Activated CD8-positive, alpha-beta T cell treated with anti-CD3 and anti-CD28 coated beads for 36 hours (primary cell): ENCODE data around the gene EXOC7. TPM values are rescaled to one million over a fixed set of nuclear protein-coding genes. Genes with fewer than 3 reads are reported as not detected.

ENCODE experiments used
- ATAC-seq: fragments of 200-7000 bp; cut with Tn5 transposase; one replicate; pipeline ENCODE4 v1.10.0; 2021; ENCODE audit warnings: mild to moderate bottlenecking, moderate library complexity
- CTCF ChIA-PET: fragments of 350-600 bp; sonication (Branson Sonifier 250); formaldehyde crosslinking; loops from one replicate; lab custom pipeline; 2021; ENCODE audit warnings: antibody characterized with exemption; lab: Charles Lee
- POLR2A ChIA-PET: fragments of 350-600 bp; sonication (Branson Sonifier 250); formaldehyde crosslinking; loops from one replicate; lab custom pipeline; 2021; ENCODE audit warnings: antibody characterized with exemption; lab: Charles Lee
- DNase-seq: peaks from one replicate; pipeline ENCODE4 v3.0.0-alpha.2; 2020
- H3K27ac Mint-ChIP-seq: one replicate; pipeline ENCODE4 v1.8.0; 2021; ENCODE audit warnings: mild to moderate bottlenecking, mixed read lengths
- H3K27me3 Mint-ChIP-seq: one replicate; pipeline ENCODE4 v1.8.0; 2021; ENCODE audit warnings: mixed read lengths
- H3K36me3 Mint-ChIP-seq: one replicate; pipeline ENCODE4 v1.8.0; 2021; ENCODE audit warnings: low read depth, mixed read lengths
- H3K4me1 Mint-ChIP-seq: one replicate; pipeline ENCODE4 v1.8.0; 2021; ENCODE audit warnings: low read depth, mixed read lengths
- H3K4me3 Mint-ChIP-seq: one replicate; pipeline ENCODE4 v1.8.0; 2021; ENCODE audit warnings: mild to moderate bottlenecking, moderate library complexity, mixed read lengths
- H3K9me3 Mint-ChIP-seq: one replicate; pipeline ENCODE4 v1.8.0; 2021; ENCODE audit warnings: mixed read lengths
- CTCF ChIP-seq: fragments of 200-600 bp; IDR thresholded peaks from one replicate; pipeline ENCODE4 v1.8.0; 2022; ENCODE audit warnings: antibody characterized with exemption, mild to moderate bottlenecking
- intact Hi-C: fragments of 100-400 bp; cut with micrococcal nuclease; formaldehyde crosslinking; loops from one replicate; pipeline ENCODE4 v1.10.0; 2022
- total RNA-seq, 2 experiments: library from RNA; stranded (reverse); gene quantifications; one replicate each; pipeline ENCODE4 v1.2.3, GENCODE V29; 2021

Gene EXOC7
- total RNA-seq, 2 experiments from 2014 or later: 53.5 to 64.9 TPM

- Mint-ChIP-seq H3K4me3 (peak overlapping the region; percentile 64), H3K27me3 (no peaks in the 10 kb centered on the region), H3K27ac (peak overlapping the region; percentile 94), H3K4me1 (peaks cover 66% of the 10 kb centered on the region), H3K36me3 (peaks cover 29% of the 10 kb centered on the region), H3K9me3 (no peaks in the 10 kb centered on the region)
- ChIA-PET CTCF (interaction anchor here (0.9 to 7.9 kb wide), 7 partner anchors 20 to 133 kb away, joined by 3 to 80 read pairs (median 4); no protein-coding TSS in a partner anchor), POLR2A (interaction anchor here (1.0 to 7.3 kb wide), 7 partner anchors 14 to 126 kb away, joined by 3 to 56 read pairs (median 10); no protein-coding TSS in a partner anchor)
- intact Hi-C loops: loop anchor here (5.0 kb wide), 1 partner anchor 36 kb away; no protein-coding TSS in a partner anchor
- ATAC-seq (peak; percentile 16), DNase-seq (peak; percentile 44)
- TF ChIP-seq CTCF: no peak
Measured at GRCh38 chr17:76146053-76146851, 42.7 kb upstream of the EXOC7 start.

- Mint-ChIP-seq H3K27ac (peak overlapping the region; percentile 94), H3K4me3 (peak overlapping the region; percentile 64)
- intact Hi-C loops: loop anchor here (5.0 kb wide), 1 partner anchor 37 kb away; no protein-coding TSS in a partner anchor
Measured at GRCh38 chr17:76145231-76146052, 41.9 kb upstream of the EXOC7 start.

GRCh38 chr17:76142585-76143041, 39.0 kb upstream of the EXOC7 start:
- peak overlapping the region; percentile 94 for H3K27ac Mint-ChIP-seq
- no peak for TF ChIP-seq CTCF
- peaks cover 1% of the 10 kb centered on the region for H3K27me3 Mint-ChIP-seq
- CTCF ChIA-PET: interaction anchor here (1.0 to 7.9 kb wide), 11 partner anchors 9 to 157 kb away, joined by 3 to 80 read pairs (median 4); no protein-coding TSS in a partner anchor
- DNase-seq (no peak), ATAC-seq (no peak)
- H3K4me3 Mint-ChIP-seq: peak overlapping the region; percentile 72
- no peaks in the 10 kb centered on the region for H3K9me3 Mint-ChIP-seq
- H3K4me1 Mint-ChIP-seq: peaks cover 65% of the 10 kb centered on the region
- peaks cover 18% of the 10 kb centered on the region for H3K36me3 Mint-ChIP-seq
- POLR2A ChIA-PET: interaction anchor here (0.6 to 7.3 kb wide), 14 partner anchors 9 to 132 kb away, joined by 3 to 56 read pairs (median 6); partner anchors contain the start of genes EXOC7 and UBALD2
- intact Hi-C loops: loop anchor here (5.0 kb wide), 1 partner anchor 125 kb away; the partner anchor contains the start of gene UBALD2

More at GRCh38 chr17:76145231-76146052, 41.9 kb upstream of the EXOC7 start:
- Mint-ChIP-seq H3K4me1 (peaks cover 65% of the 10 kb centered on the region), H3K36me3 (peaks cover 24% of the 10 kb centered on the region), H3K27me3 (no peaks in the 10 kb centered on the region), H3K9me3 (no peaks in the 10 kb centered on the region)
- CTCF ChIA-PET: interaction anchor here (0.6 to 7.9 kb wide), 8 partner anchors 8 to 165 kb away, joined by 3 to 80 read pairs (median 4); no protein-coding TSS in a partner anchor
- peak; percentile 35 for ATAC-seq
- POLR2A ChIA-PET: interaction anchor here (0.7 to 7.3 kb wide), 11 partner anchors 10 to 127 kb away, joined by 3 to 56 read pairs (median 3); no protein-coding TSS in a partner anchor
- DNase-seq: peak; percentile 71
- no peak for TF ChIP-seq CTCF

GRCh38 chr17:76142039-76142584, 38.5 kb upstream of the EXOC7 start:
- ChIA-PET POLR2A (interaction anchor here (0.6 to 7.3 kb wide), 9 partner anchors 10 to 130 kb away, joined by 3 to 56 read pairs (median 8); partner anchors contain the start of gene EXOC7), CTCF (interaction anchor here (1.0 to 7.9 kb wide), 11 partner anchors 10 to 157 kb away, joined by 3 to 80 read pairs (median 4); no protein-coding TSS in a partner anchor)
- intact Hi-C loops: loop anchor here (5.0 kb wide), 1 partner anchor 125 kb away; the partner anchor contains the start of gene UBALD2
- Mint-ChIP-seq H3K9me3 (no peaks in the 10 kb centered on the region), H3K27ac (peak overlapping the region; percentile 94), H3K4me3 (peak overlapping the region; percentile 72), H3K27me3 (peaks cover 1% of the 10 kb centered on the region), H3K4me1 (peaks cover 62% of the 10 kb centered on the region), H3K36me3 (peaks cover 14% of the 10 kb centered on the region)
- no peak for DNase-seq
- TF ChIP-seq CTCF: no peak
- ATAC-seq: no peak
